Measurements from ENCODE around the gene SFRP2. TPM values are rescaled to one million over a fixed set of nuclear protein-coding genes. Genes with fewer than 3 reads are reported as not detected.

Gene SFRP2
- total RNA-seq, 4 donors from 2014 or later = 1.4 to 6.9 (median 4.2) TPM

DNA sequence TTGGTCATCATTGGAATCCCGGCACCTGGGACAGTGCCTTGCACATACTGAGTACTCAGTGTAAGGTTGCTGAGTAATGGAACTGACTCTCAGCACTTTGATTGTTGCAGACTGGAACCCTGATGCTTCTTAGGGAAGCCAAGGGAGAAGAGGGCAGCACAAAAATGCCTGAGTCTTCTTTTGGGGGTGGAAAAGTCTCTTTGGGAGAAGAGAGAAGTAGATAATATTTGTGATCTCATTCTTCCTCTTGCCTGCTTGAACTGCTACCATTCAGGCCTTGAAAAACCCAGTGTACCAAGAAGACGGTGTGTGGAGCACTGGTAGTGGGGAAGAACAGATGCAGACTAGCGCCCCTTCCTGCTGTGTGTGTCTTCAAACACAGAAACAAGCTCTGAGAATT lies 12.3 kb downstream of the SFRP2 start:
- intact Hi-C loops (cut with DNase I; ENCODE audit: low total_unique reads) = no loop called here
- 89% methylated on average over 3 of the region's 3 CpGs for WGBS, 2 donors
- DNase-seq (ENCODE audit: low spot score in 2 of 2) = no peak
- no peak overlapping the region for H3K4me3 ChIP-seq (ENCODE audit: low read depth, poor library complexity, severe bottlenecking)
- TF ChIP-seq, protein P1, sequence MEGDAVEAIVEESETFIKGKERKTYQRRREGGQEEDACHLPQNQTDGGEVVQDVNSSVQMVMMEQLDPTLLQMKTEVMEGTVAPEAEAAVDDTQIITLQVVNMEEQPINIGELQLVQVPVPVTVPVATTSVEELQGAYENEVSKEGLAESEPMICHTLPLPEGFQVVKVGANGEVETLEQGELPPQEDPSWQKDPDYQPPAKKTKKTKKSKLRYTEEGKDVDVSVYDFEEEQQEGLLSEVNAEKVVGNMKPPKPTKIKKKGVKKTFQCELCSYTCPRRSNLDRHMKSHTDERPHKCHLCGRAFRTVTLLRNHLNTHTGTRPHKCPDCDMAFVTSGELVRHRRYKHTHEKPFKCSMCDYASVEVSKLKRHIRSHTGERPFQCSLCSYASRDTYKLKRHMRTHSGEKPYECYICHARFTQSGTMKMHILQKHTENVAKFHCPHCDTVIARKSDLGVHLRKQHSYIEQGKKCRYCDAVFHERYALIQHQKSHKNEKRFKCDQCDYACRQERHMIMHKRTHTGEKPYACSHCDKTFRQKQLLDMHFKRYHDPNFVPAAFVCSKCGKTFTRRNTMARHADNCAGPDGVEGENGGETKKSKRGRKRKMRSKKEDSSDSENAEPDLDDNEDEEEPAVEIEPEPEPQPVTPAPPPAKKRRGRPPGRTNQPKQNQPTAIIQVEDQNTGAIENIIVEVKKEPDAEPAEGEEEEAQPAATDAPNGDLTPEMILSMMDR (IDR thresholded peaks at IDR 0.05) = no peak
- no peak for TF ChIP-seq POLR2A (IDR thresholded peaks at IDR 0.05)

DNA sequence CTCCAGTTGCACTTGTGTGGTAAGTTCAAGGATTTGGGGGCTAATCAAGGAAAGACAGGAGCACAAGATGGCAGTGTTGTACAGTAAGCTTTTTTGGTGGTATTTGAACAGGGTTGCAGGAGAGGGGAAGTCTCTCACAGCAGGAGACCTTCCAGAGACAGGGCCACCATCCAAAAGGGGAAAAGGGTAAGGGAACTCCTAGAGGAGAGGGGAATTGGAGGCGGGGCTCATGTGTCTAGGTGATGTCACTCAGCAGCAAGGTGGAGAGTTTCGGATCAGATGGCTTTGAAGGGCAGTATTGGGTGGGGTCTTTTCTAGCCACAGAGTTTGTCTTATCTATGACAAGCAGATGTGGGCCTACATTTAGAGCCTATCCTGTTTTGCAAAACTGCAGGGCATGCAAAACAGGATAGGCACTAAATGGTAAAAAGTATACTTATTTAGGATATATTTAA lies 15.6 kb downstream of the SFRP2 start:
- 77 to 85% methylated on average over 2 of the region's 2 CpGs for WGBS, 2 donors
- TF ChIP-seq, protein P1 (IDR thresholded peaks at IDR 0.05) = no peak
- TF ChIP-seq POLR2A (IDR thresholded peaks at IDR 0.05) = no peak
- intact Hi-C loops (cut with DNase I; ENCODE audit: low total_unique reads) = no loop called here
- no peak overlapping the region for H3K4me3 ChIP-seq (ENCODE audit: low read depth, poor library complexity, severe bottlenecking)
- no peak for DNase-seq (ENCODE audit: low spot score in 2 of 2)

DNA sequence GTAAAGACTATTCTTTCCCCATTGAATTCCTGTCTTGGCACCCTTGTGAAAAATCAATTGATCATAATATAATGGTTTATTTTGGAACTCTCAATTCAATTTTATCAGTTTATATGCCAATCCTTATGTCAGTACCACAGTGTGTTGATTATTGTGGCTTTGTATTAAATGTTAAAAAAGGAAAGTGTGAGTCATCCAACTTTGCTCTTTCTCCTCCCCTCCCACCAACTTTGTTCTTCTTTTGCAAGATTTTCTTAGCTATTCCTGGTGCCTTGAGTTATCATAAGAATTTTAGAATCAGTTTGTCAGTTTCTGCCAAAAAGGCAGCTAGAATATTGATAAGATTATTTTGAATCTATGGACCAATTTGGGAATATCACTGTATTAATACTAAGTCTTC lies 17.8 kb downstream of the SFRP2 start:
- no peak overlapping the region for H3K4me3 ChIP-seq (ENCODE audit: low read depth, poor library complexity, severe bottlenecking)
- TF ChIP-seq, protein P1 (IDR thresholded peaks at IDR 0.05) = no peak
- TF ChIP-seq POLR2A (IDR thresholded peaks at IDR 0.05) = no peak
- no peak for DNase-seq (ENCODE audit: low spot score in 2 of 2)
- intact Hi-C loops (cut with DNase I; ENCODE audit: low total_unique reads) = no loop called here

DNA sequence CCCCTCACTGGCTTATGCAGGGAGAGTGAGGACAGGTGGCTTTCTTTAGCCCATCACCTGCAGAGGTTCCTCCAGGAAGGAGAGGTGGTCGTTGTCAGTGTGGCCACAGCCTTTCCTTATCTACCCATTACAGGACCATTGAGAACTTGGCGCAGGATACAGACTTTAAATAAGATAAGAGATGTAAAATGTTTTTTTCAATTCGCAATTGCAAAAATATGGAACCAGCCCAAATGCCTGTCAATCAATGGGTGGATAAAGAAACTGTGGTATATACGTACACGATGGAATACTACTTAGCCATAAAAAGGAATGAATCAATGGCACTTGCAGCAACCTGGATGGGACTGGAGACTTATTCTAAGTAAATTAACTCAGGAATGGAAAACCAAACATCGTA lies 22.1 kb downstream of the SFRP2 start:
- no peak overlapping the region for H3K4me3 ChIP-seq (ENCODE audit: low read depth, poor library complexity, severe bottlenecking)
- intact Hi-C loops (cut with DNase I; ENCODE audit: low total_unique reads) = no loop called here
- TF ChIP-seq POLR2A (IDR thresholded peaks at IDR 0.05) = no peak
- TF ChIP-seq, protein P1 (IDR thresholded peaks at IDR 0.05) = no peak
- DNase-seq (ENCODE audit: low spot score in 2 of 2) = no peak
- 91 to 95% methylated on average over 6 of the region's 6 CpGs for WGBS, 2 donors

DNA sequence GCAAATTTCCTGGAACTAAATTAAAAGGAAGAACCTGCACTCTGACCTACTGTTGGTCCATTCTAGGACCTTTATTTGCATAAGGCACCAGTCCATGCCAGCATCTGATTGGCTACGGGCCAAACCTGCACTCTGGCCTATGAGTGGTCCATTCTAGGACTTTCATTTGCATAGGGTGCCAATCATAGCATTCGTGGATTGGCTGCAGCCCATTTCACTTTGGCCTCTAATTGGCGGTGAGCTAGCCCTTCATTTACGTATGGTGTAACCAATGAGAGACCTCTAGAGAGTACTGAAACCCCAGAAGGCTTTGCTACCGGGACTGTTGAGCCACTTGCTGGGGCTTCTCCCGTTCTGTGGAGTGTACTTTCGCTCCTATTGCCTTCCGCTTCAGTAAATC lies 23.0 kb downstream of the SFRP2 start:
- 83 to 84% methylated on average over 8 of the region's 8 CpGs for WGBS, 2 donors
- intact Hi-C loops (cut with DNase I; ENCODE audit: low total_unique reads) = no loop called here
- TF ChIP-seq, protein P1 (IDR thresholded peaks at IDR 0.05) = no peak
- TF ChIP-seq POLR2A (IDR thresholded peaks at IDR 0.05) = no peak
- DNase-seq (ENCODE audit: low spot score in 2 of 2) = no peak
- H3K4me3 ChIP-seq (ENCODE audit: low read depth, poor library complexity, severe bottlenecking) = no peak overlapping the region

DNA sequence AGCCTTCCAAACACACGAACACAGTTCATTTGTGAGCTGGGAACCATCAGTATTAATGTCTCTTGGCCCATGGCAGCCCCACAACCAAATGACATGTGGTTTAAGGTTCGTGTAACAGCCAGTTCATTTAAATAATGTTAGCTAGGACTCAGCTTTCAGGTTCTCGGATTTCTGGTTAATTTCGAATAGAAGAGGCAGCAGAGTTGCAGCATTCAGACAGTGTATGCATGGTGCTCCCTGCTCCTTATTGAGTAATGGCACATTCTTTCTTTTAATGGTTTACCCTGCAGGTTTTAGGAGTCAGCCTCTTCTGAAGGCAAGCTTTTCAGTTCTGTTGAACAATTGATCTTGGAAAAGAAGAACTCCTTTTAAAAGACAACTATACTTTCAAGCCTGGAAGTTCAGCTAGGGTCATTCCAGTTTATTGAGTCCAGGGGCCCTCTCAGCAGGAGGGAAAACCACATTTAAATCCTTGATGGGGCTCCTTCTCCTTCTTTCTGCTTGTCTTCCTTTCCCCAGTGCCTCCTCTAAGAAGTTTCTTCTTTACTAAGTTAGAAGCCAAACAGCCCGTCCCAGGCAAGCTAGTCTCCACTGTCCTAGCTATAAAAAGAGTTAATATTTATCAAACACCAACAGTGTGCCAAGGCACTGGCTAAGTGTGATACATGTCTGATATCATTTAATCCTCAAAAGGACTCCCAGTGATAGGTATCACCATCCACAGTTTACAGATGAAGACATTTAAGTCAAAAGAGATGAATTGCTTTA lies 24.1 kb downstream of the SFRP2 start:
- 50 to 63% methylated on average over 5 of the region's 5 CpGs for WGBS, 2 donors
- no peak for TF ChIP-seq POLR2A (IDR thresholded peaks at IDR 0.05)
- TF ChIP-seq, protein P1 (IDR thresholded peaks at IDR 0.05) = no peak
- no peak overlapping the region for H3K4me3 ChIP-seq (ENCODE audit: low read depth, poor library complexity, severe bottlenecking)
- intact Hi-C loops (cut with DNase I; ENCODE audit: low total_unique reads) = no loop called here
- DNase-seq (ENCODE audit: low spot score in 2 of 2) = no peak
